NCI-H2227 (cell line): Measurements from ENCODE around the gene EPHB2.

ENCODE experiments used
- DNase-seq: peaks from one replicate; lab custom pipeline; 2025; ENCODE audit not compliant: unreplicated experiment; lab: John Stamatoyannopoulos, UW

The EPHB2 gene

GRCh38 chr1:22749919-22750684 is 39.5 kb downstream of the EPHB2 start:
- no peak for DNase-seq

GRCh38 chr1:22750685-22751051 is 40.0 kb downstream of the EPHB2 start:
- DNase-seq = no peak

GRCh38 chr1:22751124-22751531 is 40.5 kb downstream of the EPHB2 start:
- DNase-seq = no peak

GRCh38 chr1:22752339-22752738 is 41.7 kb downstream of the EPHB2 start:
- no peak for DNase-seq

GRCh38 chr1:22753481-22753971 is 42.9 kb downstream of the EPHB2 start:
- DNase-seq = no peak

- DNase-seq = no peak
Measured at GRCh38 chr1:22754106-22754768, 43.6 kb downstream of the EPHB2 start.

GRCh38 chr1:22754824-22755223 is 44.2 kb downstream of the EPHB2 start:
- no peak for DNase-seq

GRCh38 chr1:22755641-22756040 is 45.0 kb downstream of the EPHB2 start:
- DNase-seq = no peak

GRCh38 chr1:22756125-22756735 is 45.6 kb downstream of the EPHB2 start:
- DNase-seq = no peak

GRCh38 chr1:22760455-22760854 is 49.8 kb downstream of the EPHB2 start:
- no peak for DNase-seq

GRCh38 chr1:22761101-22761500 is 50.5 kb downstream of the EPHB2 start:
- no peak for DNase-seq

- DNase-seq = peak; percentile 71
Measured at GRCh38 chr1:22761821-22762220, 51.2 kb downstream of the EPHB2 start.

GRCh38 chr1:22763487-22764200 is 53.0 kb downstream of the EPHB2 start:
- no peak for DNase-seq

- DNase-seq = no peak
Measured at GRCh38 chr1:22767852-22768251, 57.2 kb downstream of the EPHB2 start.

GRCh38 chr1:22769932-22770331 is 59.3 kb downstream of the EPHB2 start:
- DNase-seq = no peak

GRCh38 chr1:22772014-22772413 is 61.4 kb downstream of the EPHB2 start:
- DNase-seq = peak; percentile 55

GRCh38 chr1:22773981-22774832 is 63.6 kb downstream of the EPHB2 start:
- DNase-seq = no peak

- DNase-seq = no peak
Measured at GRCh38 chr1:22774833-22775182, 64.2 kb downstream of the EPHB2 start.

- DNase-seq = no peak
Measured at GRCh38 chr1:22775478-22775877, 64.8 kb downstream of the EPHB2 start.

- no peak for DNase-seq
Measured at GRCh38 chr1:22776035-22776613, 65.5 kb downstream of the EPHB2 start.
